NCI-H2196 (cell line): ENCODE measurements around the gene ADCY7.
"Not testable (repeated sequence)": the region's sequence is repeated elsewhere in the genome, so short reads cannot be mapped to it uniquely, and the experiment has no call there.

ENCODE experiments used
- DNase-seq: peaks from one replicate; lab custom pipeline; 2025; ENCODE audit not compliant: unreplicated experiment; lab: John Stamatoyannopoulos, UW

ADCY7 gene

DNA sequence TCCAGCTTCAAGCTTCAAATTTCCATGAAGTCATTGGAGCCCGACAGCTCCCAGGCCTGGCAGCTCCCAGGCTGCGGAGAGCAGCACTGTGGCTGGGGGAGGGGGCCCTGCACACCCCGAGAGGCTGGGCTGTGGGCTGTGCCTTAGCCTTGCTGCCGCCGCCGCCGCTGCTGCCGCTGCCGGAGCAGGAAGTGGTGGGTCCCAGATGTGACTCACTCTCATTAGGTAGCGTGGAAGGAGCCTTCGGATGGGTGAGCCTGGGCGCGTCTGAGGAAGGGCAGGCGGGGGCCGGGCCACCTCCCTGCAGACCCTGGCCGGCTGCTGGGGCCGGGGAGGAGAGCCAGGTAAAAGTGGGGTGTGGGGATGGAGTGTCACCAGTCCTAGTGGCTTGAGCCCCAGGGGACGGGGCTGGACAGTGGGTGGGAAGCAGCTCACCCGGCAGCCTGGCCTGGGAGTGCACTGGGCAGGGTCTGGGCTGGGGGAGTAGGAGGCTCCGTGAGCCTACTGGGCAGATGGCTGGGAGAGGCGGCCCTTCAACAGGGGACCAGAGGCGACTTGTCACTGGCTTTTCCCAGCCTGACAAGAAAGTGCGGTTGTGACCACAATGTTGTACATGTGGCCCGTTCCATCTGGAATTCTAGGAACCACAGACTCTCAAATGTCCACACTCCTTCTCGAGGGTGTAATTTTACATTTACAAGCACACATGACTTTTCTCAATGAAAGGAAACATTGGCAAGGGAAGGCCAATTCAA is at the start of gene ADCY7:
ADCY7 (plus strand) TSS at position 215 of the 755 bp plus-strand sequence. CDS start 21,629 bp downstream, outside the sequence.
- no peak for DNase-seq

DNA sequence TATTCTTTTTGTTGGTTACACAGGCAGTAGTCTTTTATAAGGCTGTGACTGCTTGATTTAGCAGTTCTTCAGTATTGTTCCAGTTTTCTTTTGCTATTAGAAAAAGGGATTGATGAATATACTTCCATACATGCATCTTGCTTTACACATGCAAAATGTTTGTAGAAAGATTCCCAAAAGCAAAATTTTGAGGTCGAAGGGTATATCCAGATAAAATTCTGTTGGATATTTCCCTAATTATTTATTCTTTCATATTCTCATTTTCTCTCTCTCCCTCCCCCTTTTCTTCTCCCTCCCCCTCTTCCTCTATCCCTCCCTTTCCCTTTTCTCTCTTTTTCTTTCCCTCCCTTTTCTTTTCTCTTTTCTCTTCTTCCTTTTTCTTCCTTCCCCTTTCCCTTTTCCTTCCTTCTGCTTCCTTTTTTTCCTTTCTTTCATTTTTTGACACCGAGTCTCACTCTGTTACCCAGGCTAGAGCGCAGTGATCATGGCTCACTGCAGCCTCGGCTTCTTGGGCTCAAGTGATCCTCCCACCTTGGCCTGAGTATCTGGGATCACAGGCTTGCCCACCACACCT is 46.9 kb upstream of the ADCY7 start:
- DNase-seq: no peak

DNA sequence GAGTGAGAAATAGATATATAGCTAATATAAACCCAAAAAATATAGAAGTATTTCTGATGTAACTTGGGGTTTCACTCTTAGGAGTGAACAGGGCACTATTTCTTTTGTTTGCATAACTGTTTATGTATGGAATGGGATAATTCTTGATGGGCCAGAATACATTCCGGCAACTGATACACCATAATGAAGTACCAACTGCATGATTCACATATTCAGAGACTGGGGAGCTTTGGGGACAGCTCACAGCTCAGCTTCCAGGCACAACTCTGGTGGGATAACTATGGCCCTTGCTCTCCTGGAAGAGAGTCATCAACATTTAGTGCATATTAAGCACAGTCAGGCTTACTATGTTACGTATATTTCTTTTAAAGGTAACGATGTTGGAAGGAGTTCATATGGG is 42.1 kb upstream of the ADCY7 start:
- DNase-seq: no peak

DNA sequence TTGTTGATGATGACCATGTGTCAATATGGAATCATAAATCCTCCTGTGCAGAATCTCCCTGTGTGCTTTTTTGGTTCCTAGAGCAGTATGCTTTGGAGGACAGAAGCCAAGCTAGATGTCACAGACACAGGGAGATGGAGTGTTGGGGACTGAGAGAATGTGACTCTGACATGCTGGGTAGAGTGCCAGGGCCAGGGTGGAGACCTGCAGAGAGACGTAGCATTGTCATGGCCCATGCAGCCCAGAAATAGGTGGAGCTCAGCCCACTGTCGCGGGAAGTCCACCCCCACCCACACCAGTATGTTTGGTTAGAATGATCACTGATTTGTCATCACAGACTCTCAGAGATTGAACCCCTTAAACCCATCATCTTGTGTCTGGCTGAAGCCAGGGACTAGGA is 39.2 kb upstream of the ADCY7 start:
- DNase-seq: no peak

DNA sequence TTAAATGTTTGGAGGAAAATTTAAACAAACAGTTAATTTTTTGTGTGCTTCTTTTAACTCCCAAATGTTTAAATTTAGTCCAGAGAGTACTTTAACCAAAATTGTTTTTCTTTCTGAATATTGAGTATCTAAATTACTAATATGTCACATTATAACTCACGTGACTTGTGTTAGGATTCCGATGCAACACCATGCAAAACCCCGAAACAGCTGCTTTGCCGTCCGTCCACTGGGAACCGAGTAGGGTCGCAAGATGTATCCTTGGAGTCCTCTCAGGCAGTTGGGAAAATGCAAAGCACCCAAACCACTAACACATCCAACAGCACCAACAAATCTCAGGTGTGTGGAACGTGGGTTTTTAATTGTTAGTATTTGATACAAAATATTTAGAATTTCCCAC is 38.7 kb upstream of the ADCY7 start:
- DNase-seq: no peak

DNA sequence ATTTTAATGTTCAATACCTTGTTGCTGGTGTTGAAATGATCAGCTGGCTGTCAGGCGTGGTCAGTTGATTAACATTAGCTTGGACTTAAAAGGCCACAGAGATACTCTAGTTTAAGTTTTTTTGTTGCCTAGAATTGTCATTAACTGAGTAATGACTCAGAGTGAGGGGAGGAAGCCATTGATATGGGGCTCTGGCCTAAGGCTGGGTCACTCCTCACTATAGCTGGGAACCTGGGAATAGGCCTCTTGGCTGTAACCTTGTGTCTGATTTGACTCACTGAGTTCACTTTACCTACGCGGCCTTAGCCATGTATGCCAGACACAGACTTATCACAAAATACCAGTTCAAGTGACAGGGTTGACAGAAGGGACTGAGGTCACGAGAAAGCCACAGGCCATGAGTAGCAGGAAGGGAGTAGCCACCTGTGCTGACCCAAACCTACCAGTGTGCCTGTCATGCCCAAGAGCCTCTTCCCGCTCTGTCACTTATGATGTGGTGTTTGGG is 37.9 kb upstream of the ADCY7 start:
- no peak for DNase-seq

DNA sequence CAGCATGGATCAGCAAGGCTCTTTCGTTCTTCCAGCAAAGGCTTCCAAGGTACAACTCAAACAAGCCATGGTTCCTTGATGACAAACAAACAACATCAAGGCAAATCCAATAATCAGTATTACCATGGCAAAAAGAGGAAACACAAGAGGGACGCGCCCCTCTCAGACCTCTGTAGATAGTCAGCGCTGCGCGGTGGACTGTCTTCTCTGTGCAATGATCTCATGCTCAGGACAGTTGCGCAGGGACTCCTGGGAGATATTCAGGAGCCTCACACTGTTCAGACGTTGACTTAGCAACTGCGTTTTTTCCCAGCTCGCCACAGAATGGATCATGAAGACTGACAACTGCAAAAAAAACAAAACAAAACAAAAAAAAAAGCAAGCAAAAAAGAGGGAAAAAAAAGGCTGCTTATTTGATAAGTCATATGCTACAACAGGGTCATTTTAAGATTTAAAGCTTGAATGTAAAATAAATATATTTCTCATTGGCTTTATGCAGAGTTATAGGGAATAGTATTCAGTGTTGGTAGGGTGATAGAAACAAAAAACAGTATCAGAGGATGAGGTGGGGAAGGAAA is 37.1 kb upstream of the ADCY7 start:
- no peak for DNase-seq

DNA sequence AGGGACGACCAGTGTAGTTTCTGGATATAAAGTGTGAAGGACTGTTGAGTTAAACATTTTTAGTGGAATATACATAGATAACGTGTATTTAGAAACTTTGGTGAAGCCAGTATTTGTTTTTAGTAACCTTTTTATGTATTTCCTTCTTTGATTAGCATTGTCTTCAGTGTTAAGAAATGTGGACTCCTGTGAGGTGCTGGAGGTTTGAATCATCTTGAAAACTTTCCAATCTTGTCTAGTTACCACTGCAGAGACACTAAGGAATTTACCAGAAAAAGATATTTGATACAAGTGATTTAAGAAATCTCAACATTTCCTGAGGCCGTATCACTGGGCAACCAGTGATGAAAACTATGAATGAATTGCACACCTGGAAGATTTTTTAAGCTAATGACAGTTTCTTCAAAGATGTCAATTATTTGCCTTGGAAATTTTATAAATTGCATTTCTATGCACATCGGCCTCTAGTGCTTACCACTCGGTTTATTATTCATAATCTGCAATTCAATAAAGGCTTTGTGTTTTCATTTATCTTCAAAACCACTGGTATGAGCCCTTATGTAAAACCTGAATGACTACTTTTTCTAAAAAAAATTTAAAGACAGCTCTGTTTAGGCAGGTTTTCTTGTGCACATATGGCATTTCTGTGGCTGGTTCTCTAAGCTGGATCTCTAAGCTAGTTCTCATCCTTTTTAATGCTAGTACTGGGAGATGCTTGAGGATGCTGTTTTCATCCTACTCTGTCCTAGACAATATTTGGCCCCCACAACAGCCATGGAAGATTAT is 31.4 kb upstream of the ADCY7 start:
- no peak for DNase-seq

DNA sequence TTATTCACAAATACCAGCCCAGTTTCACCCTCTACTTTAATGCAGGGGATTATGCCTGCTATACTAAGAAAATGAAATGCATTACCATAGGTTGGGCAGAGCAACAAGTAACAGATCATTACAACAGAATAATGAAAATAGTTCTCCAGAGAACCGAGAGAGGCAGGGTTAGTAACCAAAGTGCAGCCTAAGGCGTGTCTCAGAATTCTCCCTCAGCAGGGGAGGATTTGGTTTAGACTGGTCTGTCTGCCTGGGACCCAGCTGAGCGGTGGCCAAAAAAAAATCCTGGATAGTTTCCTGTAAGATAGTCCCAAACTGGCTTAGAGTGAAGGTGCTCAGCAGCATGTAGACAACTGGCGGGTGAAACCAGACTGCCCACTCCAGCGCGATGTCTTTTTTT is 30.8 kb upstream of the ADCY7 start:
- DNase-seq: no peak

DNA sequence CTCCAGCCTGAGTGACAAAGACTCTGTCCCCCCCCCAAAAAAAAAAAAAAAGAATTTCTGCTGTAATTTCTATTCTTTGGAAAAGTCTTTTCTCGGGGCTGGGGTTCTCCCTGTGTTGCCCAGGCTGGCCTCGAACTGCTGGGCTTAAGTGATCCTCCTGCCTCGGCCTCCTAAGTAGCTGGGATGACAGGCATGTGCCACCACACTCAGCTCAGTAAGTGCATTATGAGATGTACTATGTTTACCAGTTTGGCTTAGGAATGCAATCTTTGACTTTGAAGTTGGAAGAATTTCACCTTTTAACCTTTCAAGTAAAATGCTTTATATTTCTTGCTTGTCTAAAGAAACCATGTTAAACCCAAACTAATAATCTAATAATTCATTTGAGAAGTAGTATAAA is 28.0 kb upstream of the ADCY7 start:
- no peak for DNase-seq

DNA sequence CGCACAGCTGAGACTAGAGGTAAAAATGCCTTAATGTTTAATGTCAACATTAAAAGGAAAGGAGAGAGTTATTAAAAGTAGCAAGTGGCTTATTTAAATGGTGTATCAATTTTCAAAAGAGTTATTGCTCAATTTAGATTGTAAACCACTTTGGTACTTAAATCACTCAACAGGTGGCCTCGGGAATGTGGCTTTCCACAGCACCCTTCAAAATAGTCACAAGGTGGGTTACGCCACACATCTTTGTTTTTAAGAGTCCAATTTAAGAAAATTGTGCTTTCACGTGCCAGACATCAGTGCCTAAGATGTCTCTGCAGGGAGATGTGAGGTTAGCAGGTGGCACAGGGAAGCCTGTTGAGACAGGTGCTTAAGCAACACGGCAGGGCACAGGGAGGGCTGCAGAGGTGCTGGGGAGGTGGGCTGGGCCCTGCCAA is 27.5 kb upstream of the ADCY7 start:
- DNase-seq: peak; percentile 10

DNA sequence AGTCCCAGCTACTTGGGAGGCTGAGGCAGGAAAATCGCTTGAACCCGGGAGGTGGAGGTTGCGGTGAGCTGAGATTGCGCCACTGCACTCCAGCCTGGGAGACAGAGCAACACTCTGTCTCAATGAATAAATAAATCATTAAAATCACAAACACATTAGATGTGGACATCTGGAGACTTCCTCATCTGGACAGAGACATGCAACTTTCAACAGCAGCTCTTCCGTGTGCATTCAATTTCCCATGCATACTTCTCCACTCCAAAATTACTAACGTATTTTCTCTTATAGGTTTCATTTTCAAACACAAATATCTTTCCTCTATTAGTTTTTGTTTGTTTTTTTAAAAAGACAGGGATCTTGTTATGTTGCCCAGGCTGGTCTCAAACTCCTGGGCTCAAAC is 23.3 kb upstream of the ADCY7 start:
- not testable (repeated sequence) for DNase-seq

DNA sequence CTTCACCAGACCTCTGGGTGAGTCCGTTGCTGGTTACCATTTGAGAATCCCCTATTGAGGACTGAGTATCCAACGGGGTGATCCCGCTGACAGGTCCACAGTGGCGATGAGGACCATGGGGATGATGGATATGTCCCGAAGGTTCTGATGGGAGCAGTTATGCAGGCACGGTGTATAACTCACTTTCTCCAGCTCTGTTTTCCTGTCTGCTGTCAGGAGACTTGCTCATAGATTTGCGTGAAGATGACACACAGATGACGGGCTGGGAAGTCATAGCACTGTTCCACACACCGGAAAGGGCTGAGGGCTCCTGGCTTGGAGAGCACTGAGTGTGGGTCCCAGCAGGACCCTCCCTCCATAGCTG is 22.2 kb upstream of the ADCY7 start:
- no peak for DNase-seq

DNA sequence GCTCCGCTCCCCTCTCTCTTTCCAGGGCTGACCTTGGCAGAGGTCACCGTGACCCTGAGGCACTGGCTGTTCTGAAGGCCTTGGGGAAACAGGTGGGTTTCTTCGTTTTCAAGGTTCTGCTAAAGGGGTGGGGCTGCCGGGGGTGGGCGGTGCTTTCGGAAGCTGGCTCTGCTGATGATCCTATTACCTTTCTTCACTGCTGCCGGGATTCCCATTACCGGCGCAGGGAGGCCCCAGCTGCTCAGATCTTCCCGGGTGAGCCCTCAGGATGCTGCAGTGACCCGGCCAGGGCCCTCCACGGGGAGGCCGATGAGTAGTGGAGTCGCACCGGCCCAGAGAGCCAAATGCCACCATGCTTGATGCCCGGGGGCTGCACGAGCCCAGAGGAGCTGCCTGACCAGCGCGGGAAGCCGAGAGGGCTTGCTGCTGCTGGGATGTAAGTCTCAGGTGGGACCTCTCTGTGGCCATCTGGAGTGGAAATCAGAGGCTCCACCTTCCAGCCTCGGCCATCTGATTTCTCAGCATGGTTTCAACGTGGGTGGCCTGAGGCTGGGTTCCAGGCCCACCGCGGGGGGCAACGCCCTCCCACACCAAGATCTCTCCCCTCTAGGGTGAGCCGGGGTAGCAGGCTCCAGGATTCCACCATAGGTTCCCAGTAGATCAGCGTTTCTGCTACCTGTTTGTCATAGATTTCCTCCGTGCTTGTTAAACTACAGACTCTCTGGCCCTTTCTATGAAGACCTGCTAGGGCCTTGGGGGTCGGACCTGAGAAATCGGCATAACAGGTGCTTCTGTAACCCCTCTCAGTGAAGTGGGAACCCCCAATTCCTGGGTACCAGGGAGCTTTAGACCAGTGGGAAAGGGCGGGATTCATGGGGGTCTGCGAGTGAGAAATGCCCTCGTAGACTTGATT is 21.6 kb upstream of the ADCY7 start:
- no peak for DNase-seq

DNA sequence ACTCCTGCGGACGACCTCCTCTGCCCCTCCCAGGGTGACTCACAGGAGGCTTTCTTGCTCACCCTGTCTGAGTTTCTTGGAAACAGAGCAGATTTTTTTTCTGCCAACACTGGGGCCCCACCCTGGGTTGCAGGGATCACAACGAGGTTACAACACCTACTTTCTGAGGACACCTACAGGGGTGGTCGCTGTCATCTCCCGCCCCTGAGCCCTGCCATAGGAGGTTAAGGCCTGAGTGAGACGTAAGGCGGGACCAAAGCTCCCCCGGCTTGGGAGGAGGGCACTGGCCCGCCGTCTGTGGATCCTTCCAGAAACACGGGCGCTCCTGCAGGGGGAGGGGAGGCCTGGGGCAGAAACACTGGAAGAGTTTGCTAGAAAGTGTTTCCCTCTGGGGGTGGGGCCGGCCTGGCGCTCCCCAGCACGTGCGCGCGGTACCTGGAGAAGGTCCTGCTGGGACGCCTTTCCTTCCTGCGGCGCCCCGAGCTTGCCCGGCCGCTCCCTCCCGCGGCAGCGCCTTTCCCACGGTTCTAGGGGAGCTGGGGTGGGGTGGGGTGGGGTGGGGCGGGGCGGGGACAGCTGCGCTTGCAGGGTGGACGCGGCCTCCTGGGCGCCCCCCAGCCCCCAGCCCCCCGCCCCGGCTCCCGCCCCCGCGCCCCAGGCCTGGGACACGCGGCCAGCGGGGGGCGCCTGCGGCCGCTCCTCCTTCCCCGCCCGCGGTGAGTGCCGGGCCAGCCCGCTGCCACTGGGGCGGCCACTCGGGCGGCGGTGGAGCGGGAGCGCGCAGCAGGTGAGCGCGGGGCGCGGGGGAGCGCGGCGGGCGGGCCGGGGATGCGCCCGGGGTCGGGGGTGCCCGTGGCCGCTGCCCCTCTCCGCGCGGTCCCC is 20.7 kb upstream of the ADCY7 start:
- DNase-seq: peak; percentile 10

DNA sequence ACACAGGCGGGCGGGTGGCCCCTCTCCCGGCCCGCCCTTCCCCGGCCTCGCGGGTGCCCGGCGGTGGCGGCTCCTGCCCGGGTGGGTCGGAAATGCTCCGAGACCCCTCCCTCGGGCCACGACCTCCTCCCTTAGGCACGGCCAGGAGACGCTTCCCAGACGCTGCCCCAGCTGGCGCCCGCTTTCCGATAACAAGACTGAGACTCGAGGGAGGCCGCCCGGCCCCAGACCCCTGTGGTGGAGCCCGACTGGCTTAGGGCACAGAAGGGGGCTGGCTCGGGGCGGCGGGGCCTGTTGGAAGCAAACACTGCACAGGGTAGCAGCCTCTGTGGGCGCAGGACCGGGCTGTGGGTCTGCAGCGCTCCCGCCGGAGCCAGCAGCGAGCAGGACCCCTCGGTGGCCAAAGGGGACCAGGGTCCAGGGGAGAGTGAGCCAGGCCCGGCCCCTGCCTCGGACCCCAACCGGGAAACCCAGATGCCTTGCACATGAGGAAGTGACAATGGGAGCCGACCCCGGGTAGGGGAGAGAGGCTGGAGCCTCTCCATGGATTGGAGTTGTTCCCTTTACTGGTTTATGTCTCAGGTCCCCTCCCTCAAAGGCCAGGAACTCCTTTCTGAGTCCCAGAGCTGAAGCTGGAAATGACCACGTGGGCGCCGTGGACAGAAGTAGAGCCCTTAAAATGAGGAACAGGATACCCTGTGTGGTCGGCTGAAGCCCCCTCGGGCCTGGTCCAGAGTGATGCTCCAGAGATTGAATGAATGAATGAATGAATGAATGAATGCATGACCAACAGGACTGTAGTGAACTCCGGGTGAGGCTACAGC is 19.8 kb upstream of the ADCY7 start:
- DNase-seq: no peak

DNA sequence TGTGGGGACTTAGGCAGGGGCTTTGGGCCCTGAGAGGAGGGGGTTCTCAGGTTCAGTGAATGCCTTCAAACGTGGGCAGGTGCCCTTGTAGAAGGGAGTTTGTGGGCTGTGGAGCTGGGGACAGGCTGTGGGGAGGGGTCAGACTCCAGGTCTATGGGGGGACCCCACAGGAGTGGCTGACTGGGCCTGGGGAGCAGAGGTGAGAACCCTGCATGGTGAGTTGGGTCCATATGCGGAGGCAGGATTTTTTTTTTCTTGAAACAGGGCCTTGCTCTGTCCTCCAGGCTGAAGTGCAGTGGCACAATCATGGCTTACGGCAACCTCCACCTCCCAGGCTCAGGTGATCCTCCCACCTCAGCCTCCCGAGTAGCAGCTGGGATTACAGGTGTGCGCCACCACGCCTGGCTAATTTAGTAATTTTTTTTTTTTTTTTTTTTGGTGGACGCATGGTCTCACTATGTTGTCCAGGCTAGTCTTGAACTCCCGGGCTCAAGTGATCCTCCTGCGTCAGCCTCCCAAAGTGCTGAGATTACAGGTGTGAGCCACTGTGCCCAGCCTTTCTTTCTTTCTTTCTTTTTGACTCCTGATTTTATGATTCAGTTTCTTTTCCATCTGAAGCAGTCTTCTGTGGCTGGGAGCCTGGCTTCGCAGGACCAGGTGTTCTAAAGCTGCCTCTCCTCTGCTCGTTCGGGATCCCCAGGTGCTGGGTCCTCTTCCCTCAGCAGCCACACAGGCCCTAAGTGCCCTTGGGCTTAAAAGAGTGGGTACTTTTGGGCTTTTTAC is 19.0 kb upstream of the ADCY7 start:
- DNase-seq: no peak
